Measurements from ENCODE around the gene ZNF507.

- TF ChIP-seq, protein P1, sequence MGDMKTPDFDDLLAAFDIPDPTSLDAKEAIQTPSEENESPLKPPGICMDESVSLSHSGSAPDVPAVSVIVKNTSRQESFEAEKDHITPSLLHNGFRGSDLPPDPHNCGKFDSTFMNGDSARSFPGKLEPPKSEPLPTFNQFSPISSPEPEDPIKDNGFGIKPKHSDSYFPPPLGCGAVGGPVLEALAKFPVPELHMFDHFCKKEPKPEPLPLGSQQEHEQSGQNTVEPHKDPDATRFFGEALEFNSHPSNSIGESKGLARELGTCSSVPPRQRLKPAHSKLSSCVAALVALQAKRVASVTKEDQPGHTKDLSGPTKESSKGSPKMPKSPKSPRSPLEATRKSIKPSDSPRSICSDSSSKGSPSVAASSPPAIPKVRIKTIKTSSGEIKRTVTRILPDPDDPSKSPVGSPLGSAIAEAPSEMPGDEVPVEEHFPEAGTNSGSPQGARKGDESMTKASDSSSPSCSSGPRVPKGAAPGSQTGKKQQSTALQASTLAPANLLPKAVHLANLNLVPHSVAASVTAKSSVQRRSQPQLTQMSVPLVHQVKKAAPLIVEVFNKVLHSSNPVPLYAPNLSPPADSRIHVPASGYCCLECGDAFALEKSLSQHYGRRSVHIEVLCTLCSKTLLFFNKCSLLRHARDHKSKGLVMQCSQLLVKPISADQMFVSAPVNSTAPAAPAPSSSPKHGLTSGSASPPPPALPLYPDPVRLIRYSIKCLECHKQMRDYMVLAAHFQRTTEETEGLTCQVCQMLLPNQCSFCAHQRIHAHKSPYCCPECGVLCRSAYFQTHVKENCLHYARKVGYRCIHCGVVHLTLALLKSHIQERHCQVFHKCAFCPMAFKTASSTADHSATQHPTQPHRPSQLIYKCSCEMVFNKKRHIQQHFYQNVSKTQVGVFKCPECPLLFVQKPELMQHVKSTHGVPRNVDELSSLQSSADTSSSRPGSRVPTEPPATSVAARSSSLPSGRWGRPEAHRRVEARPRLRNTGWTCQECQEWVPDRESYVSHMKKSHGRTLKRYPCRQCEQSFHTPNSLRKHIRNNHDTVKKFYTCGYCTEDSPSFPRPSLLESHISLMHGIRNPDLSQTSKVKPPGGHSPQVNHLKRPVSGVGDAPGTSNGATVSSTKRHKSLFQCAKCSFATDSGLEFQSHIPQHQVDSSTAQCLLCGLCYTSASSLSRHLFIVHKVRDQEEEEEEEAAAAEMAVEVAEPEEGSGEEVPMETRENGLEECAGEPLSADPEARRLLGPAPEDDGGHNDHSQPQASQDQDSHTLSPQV (IDR thresholded peaks at IDR 0.05), result peak; percentile 90
- TF ChIP-seq CEBPB (tag; IDR thresholded peaks at IDR 0.05) (peak; percentile 88), ZBTB1 (CRISPR knock-in tag; IDR thresholded peaks at IDR 0.05; ENCODE audit: borderline replicate concordance, low read depth) (no peak), NCOR1 (IDR thresholded peaks at IDR 0.05) (peak; percentile 77), HBP1 (CRISPR knock-in tag; IDR thresholded peaks at IDR 0.05) (no peak), HNRNPLL (IDR thresholded peaks at IDR 0.05; ENCODE audit: low read depth, low read length, poor library complexity, severe bottlenecking) (no peak), ZC3H11A (IDR thresholded peaks at IDR 0.05; ENCODE audit: low read depth, low read length) (no peak), POLR3A (IDR thresholded peaks at IDR 0.05; ENCODE audit: borderline replicate concordance, extremely low read depth, insufficient read depth, insufficient read length) (no peak), ZFP91 (CRISPR knock-in tag; IDR thresholded peaks at IDR 0.05) (no peak)
- TF ChIP-seq, protein P2, sequence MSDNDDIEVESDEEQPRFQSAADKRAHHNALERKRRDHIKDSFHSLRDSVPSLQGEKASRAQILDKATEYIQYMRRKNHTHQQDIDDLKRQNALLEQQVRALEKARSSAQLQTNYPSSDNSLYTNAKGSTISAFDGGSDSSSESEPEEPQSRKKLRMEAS (CRISPR knock-in tag; IDR thresholded peaks at IDR 0.05), result no peak
- TF ChIP-seq, protein P3, sequence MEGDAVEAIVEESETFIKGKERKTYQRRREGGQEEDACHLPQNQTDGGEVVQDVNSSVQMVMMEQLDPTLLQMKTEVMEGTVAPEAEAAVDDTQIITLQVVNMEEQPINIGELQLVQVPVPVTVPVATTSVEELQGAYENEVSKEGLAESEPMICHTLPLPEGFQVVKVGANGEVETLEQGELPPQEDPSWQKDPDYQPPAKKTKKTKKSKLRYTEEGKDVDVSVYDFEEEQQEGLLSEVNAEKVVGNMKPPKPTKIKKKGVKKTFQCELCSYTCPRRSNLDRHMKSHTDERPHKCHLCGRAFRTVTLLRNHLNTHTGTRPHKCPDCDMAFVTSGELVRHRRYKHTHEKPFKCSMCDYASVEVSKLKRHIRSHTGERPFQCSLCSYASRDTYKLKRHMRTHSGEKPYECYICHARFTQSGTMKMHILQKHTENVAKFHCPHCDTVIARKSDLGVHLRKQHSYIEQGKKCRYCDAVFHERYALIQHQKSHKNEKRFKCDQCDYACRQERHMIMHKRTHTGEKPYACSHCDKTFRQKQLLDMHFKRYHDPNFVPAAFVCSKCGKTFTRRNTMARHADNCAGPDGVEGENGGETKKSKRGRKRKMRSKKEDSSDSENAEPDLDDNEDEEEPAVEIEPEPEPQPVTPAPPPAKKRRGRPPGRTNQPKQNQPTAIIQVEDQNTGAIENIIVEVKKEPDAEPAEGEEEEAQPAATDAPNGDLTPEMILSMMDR (IDR thresholded peaks at IDR 0.05 in 2 of 3, conservative IDR thresholded peaks at IDR 0.05 in 1 of 3; ENCODE audit: insufficient read depth in 2 of 3, low read depth in 1 of 3, low read length in 3 of 3), result no peak
Observed at GRCh38 chr19:32421589-32422361, 76.4 kb downstream of the ZNF507 start.
